Measurements from ENCODE around the gene MTCL3.

Gene MTCL3

DNA sequence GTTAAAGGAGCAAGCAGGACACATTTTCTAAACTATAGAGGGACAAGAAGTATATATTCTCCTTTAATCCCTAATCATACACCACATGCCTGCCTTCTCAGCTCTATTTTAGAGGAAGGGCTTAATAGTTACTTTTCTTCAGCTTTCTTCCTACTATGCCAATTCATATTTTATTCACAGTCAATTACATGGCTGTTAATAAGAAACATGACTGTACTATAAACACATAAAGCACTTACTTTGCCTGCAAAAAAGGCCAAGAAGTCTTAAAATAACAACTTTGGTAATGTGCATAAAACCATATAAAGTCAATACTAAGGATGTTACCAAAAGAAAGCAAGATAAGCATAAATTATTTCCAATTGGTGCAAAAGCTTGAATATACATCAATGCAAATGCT lies 66.3 kb downstream of the MTCL3 start:
- Histone ChIP-seq H3K27ac (no peak overlapping the region), H3K36me3 (no peaks in the 10 kb centered on the region), H3K4me3 (no peak overlapping the region), H3K9ac (ENCODE audit: low read depth in 2 of 2, low read length in 2 of 2) (no peak overlapping the region), H3K4me1 (no peaks in the 10 kb centered on the region), H3K27me3 (no peaks in the 10 kb centered on the region), H3K9me3 (no peaks in the 10 kb centered on the region)
- DNase-seq, result no peak
- intact Hi-C loops (cut with DNase I), result no loop called here
- TF ChIP-seq, protein P1, sequence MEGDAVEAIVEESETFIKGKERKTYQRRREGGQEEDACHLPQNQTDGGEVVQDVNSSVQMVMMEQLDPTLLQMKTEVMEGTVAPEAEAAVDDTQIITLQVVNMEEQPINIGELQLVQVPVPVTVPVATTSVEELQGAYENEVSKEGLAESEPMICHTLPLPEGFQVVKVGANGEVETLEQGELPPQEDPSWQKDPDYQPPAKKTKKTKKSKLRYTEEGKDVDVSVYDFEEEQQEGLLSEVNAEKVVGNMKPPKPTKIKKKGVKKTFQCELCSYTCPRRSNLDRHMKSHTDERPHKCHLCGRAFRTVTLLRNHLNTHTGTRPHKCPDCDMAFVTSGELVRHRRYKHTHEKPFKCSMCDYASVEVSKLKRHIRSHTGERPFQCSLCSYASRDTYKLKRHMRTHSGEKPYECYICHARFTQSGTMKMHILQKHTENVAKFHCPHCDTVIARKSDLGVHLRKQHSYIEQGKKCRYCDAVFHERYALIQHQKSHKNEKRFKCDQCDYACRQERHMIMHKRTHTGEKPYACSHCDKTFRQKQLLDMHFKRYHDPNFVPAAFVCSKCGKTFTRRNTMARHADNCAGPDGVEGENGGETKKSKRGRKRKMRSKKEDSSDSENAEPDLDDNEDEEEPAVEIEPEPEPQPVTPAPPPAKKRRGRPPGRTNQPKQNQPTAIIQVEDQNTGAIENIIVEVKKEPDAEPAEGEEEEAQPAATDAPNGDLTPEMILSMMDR (IDR thresholded peaks at IDR 0.05), result no peak

DNA sequence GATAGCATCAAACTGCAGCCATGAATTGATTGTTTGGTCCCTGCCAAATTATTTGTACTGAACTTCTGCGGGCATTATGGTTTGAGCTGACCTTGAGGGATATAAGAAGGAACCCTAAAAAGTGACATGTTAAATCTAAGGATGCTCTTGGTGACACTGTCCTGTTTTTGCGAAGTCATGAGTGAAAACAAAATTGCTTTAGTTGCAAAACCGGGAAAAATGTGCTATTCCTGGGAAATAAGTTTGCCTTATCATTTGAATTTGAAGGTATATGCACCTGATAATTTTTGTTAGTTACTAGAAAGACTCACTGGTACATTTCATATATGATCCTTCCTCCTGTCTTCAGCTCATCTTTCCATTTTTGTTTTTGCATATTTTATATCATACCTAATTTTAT lies 67.7 kb downstream of the MTCL3 start:
- intact Hi-C loops (cut with DNase I), result no loop called here
- no peak overlapping the region for H3K27ac ChIP-seq
- no peaks in the 10 kb centered on the region for H3K4me1 ChIP-seq
- no peaks in the 10 kb centered on the region for H3K36me3 ChIP-seq
- TF ChIP-seq, protein P1 (IDR thresholded peaks at IDR 0.05), result no peak
- H3K9ac ChIP-seq (ENCODE audit: low read depth in 2 of 2, low read length in 2 of 2), result no peak overlapping the region
- H3K4me3 ChIP-seq, result no peak overlapping the region
- H3K9me3 ChIP-seq, result no peaks in the 10 kb centered on the region
- no peak for DNase-seq
- no peaks in the 10 kb centered on the region for H3K27me3 ChIP-seq

GRCh38 chr6:127447780-127448179 lies 71.4 kb downstream of the MTCL3 start:
- Histone ChIP-seq H3K4me1 (no peaks in the 10 kb centered on the region), H3K27me3 (no peaks in the 10 kb centered on the region), H3K27ac (no peak overlapping the region), H3K4me3 (no peak overlapping the region), H3K9ac (ENCODE audit: low read depth in 2 of 2, low read length in 2 of 2) (no peak overlapping the region), H3K9me3 (no peaks in the 10 kb centered on the region), H3K36me3 (no peaks in the 10 kb centered on the region)
- DNase-seq, result no peak
- intact Hi-C loops (cut with DNase I), result no loop called here
- TF ChIP-seq, protein P1 (IDR thresholded peaks at IDR 0.05), result no peak

GRCh38 chr6:127446356-127446755 lies 72.8 kb downstream of the MTCL3 start:
- TF ChIP-seq, protein P1 (IDR thresholded peaks at IDR 0.05), result no peak
- no peaks in the 10 kb centered on the region for H3K9me3 ChIP-seq
- H3K4me1 ChIP-seq, result no peaks in the 10 kb centered on the region
- H3K36me3 ChIP-seq, result no peaks in the 10 kb centered on the region
- no peak overlapping the region for H3K4me3 ChIP-seq
- H3K9ac ChIP-seq (ENCODE audit: low read depth in 2 of 2, low read length in 2 of 2), result no peak overlapping the region
- H3K27me3 ChIP-seq, result no peaks in the 10 kb centered on the region
- no peak overlapping the region for H3K27ac ChIP-seq
- DNase-seq, result no peak
- intact Hi-C loops (cut with DNase I), result no loop called here

- intact Hi-C loops (cut with DNase I), result no loop called here
- H3K27me3 ChIP-seq, result no peaks in the 10 kb centered on the region
- H3K27ac ChIP-seq, result no peak overlapping the region
- TF ChIP-seq, protein P1 (IDR thresholded peaks at IDR 0.05), result no peak
- no peaks in the 10 kb centered on the region for H3K4me1 ChIP-seq
- no peaks in the 10 kb centered on the region for H3K36me3 ChIP-seq
- no peaks in the 10 kb centered on the region for H3K9me3 ChIP-seq
- no peak overlapping the region for H3K9ac ChIP-seq (ENCODE audit: low read depth in 2 of 2, low read length in 2 of 2)
- DNase-seq, result no peak
- H3K4me3 ChIP-seq, result no peak overlapping the region
These were observed 77.3 kb downstream of the MTCL3 start for GRCh38 chr6:127441881-127442280.

DNA sequence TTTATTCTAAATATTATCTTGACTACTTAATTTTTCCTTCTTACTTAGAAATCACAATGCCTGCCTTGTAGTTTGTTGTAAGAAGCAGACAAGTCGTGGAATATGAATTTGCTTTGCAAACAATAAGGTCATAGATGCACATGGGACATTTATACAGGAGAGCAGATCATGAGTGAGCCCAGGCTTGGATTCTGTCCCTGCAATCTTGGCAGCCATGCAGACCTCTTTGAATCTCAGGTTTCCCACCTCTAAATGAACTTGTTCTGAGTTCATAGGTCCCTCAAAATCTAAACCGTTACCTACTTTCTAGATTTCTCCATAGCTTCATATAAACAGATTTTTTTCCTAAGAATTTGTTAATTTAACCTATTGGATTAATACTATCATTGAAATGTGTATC lies 79.4 kb downstream of the MTCL3 start:
- TF ChIP-seq, protein P1 (IDR thresholded peaks at IDR 0.05), result no peak
- Histone ChIP-seq H3K4me1 (no peaks in the 10 kb centered on the region), H3K36me3 (no peaks in the 10 kb centered on the region), H3K27me3 (no peaks in the 10 kb centered on the region), H3K27ac (no peak overlapping the region), H3K9me3 (no peaks in the 10 kb centered on the region), H3K9ac (ENCODE audit: low read depth in 2 of 2, low read length in 2 of 2) (no peak overlapping the region), H3K4me3 (no peak overlapping the region)
- no peak for DNase-seq
- intact Hi-C loops (cut with DNase I), result no loop called here

Data from colonic mucosa (tissue), 4 donors.